IMR-90 (cell line): ENCODE results near the gene WDR1. TPM values are rescaled to one million over a fixed set of nuclear protein-coding genes. Genes with fewer than 3 reads are reported as not detected.

Source experiments
- ATAC-seq: fragments of 200-7000 bp; cut with Tn5 transposase; 2 replicates; pipeline ENCODE4 v1.9.1; 2020; ENCODE audit warnings: low read depth, mild to moderate bottlenecking, moderate library complexity
- BruUV-seq: library from RNA; stranded (reverse); fragments of 400-500 nt; replicated peaks from 2 replicates; lab custom pipeline; 2021; lab: Mats Ljungman, UMichigan
- CTCF ChIA-PET: fragments of 300-600 bp; formaldehyde crosslinking; extraction: SDS; loops from one replicate; lab custom pipeline; 2021; ENCODE audit warnings: antibody characterized with exemption; lab: Yijun Ruan, JAX
- POLR2A ChIA-PET: fragments of 300-600 bp; sonication (Branson Sonifier 250); formaldehyde crosslinking; loops from one replicate; lab custom pipeline; 2022; ENCODE audit warnings: antibody characterized with exemption; ENCODE audit not compliant: unreplicated experiment; lab: Charles Lee
- DNase-seq: peaks from one replicate; pipeline ENCODE4 v3.0.0; 2013
- H2AFZ ChIP-seq: replicated peaks from 2 replicates; pipeline ENCODE3; 2013; ENCODE audit warnings: low read length, mild to moderate bottlenecking; ENCODE audit not compliant: poor library complexity
- H2AK5ac ChIP-seq: 2 replicates; pipeline ENCODE4 v1.6.1; 2013; ENCODE audit warnings: low read depth, low read length, inconsistent platforms
- H2AK9ac ChIP-seq: replicated peaks from 2 replicates; pipeline ENCODE3; 2013; ENCODE audit warnings: mild to moderate bottlenecking, low read depth, low read length, moderate library complexity; ENCODE audit not compliant: poor library complexity
- H2BK120ac ChIP-seq: 2 replicates; pipeline ENCODE4 v1.6.1; 2013; ENCODE audit warnings: low read depth, low read length, inconsistent platforms
- H2BK15ac ChIP-seq: 3 replicates; pipeline ENCODE4 v1.6.1; 2013; ENCODE audit warnings: low read depth, low read length, inconsistent platforms
- H2BK20ac ChIP-seq: 2 replicates; pipeline ENCODE4 v1.6.1; 2013; ENCODE audit warnings: low read depth, mild to moderate bottlenecking, inconsistent platforms, low read length, moderate library complexity
- H2BK5ac ChIP-seq: 2 replicates; pipeline ENCODE4 v1.6.1; 2013; ENCODE audit warnings: mild to moderate bottlenecking, low read depth, low read length, inconsistent platforms; ENCODE audit not compliant: poor library complexity, severe bottlenecking
- H3K14ac ChIP-seq: replicated peaks from 2 replicates; pipeline ENCODE4 v1.6.1; 2013; ENCODE audit warnings: low read depth, low read length, inconsistent platforms
- H3K18ac ChIP-seq: 2 replicates; pipeline ENCODE4 v1.6.1; 2013; ENCODE audit warnings: low read depth, low read length, control low read depth
- H3K23ac ChIP-seq: 2 replicates; pipeline ENCODE4 v1.6.1; 2013; ENCODE audit warnings: low read depth, low read length, inconsistent platforms
- H3K27ac ChIP-seq: 2 replicates; pipeline ENCODE4 v1.5.1; 2013; ENCODE audit warnings: mild to moderate bottlenecking, control low read depth, low read length; ENCODE audit not compliant: insufficient read depth
- H3K27me3 ChIP-seq: 2 replicates; pipeline ENCODE4 v1.6.1; 2013; ENCODE audit warnings: low read length; ENCODE audit not compliant: control insufficient read depth, insufficient read depth
- H3K36me3 ChIP-seq: 2 replicates; pipeline ENCODE4 v1.6.1; 2013; ENCODE audit warnings: low read length, mixed read lengths; ENCODE audit not compliant: control insufficient read depth, insufficient read depth
- H3K4ac ChIP-seq: 2 replicates; pipeline ENCODE4 v1.6.1; 2013; ENCODE audit warnings: low read depth, low read length, inconsistent platforms
- H3K4me1 ChIP-seq: 2 replicates; pipeline ENCODE4 v1.6.1; 2013; ENCODE audit warnings: low read length, mixed read lengths; ENCODE audit not compliant: control insufficient read depth, insufficient read depth
- H3K4me2 ChIP-seq: 2 replicates; pipeline ENCODE4 v1.6.1; 2013; ENCODE audit warnings: low read depth, mild to moderate bottlenecking, control low read depth, low read length, moderate library complexity
- H3K4me3 ChIP-seq: 2 replicates; pipeline ENCODE4 v1.5.1; 2013; ENCODE audit warnings: low read depth, mild to moderate bottlenecking, control low read depth, low read length, moderate library complexity; ENCODE audit not compliant: insufficient read depth
- H3K56ac ChIP-seq: 2 replicates; pipeline ENCODE4 v1.6.1; 2013; ENCODE audit warnings: low read length, inconsistent platforms; ENCODE audit not compliant: insufficient read depth; ENCODE audit errors: extremely low read depth
- H3K79me1 ChIP-seq, 2 experiments: 2 replicates each; pipeline ENCODE4 v1.6.1; 2013; ENCODE audit warnings: low read length in 2 of 2, inconsistent platforms in 1 of 2, low read depth in 1 of 2
- H3K9ac ChIP-seq: 2 replicates; pipeline ENCODE4 v1.6.1; 2013; ENCODE audit warnings: low read depth, low read length, control low read depth
- H3K9me1 ChIP-seq: 2 replicates; pipeline ENCODE4 v1.6.1; 2013; ENCODE audit warnings: low read length, inconsistent platforms; ENCODE audit not compliant: insufficient read depth
- H3K9me3 ChIP-seq: 2 replicates; pipeline ENCODE4 v1.6.1; 2013; ENCODE audit warnings: low read length; ENCODE audit not compliant: control insufficient read depth, insufficient read depth
- H4K20me1 ChIP-seq: 2 replicates; pipeline ENCODE4 v1.6.1; 2013; ENCODE audit warnings: low read length, inconsistent platforms; ENCODE audit not compliant: insufficient read depth
- H4K5ac ChIP-seq: 2 replicates; pipeline ENCODE4 v1.6.1; 2013; ENCODE audit warnings: mild to moderate bottlenecking, low read depth, low read length, control low read depth
- H4K8ac ChIP-seq, 2 experiments: 2 replicates each; pipeline ENCODE4 v1.6.1; 2013; ENCODE audit warnings: low read depth in 2 of 2, low read length in 2 of 2, control low read depth in 1 of 2, inconsistent platforms in 1 of 2
- H4K91ac ChIP-seq: 2 replicates; pipeline ENCODE4 v1.6.1; 2013; ENCODE audit warnings: low read depth, low read length, inconsistent platforms; ENCODE audit not compliant: insufficient read depth
- MAFK ChIP-seq: IDR thresholded peaks from 2 replicates; pipeline ENCODE4 v1.6.1; 2012; ENCODE audit warnings: low read depth, low read length, improper control_type of control experiment
- RAD21 ChIP-seq: IDR thresholded peaks from 2 replicates; pipeline ENCODE4 v1.6.1; 2012; ENCODE audit warnings: low read length, improper control_type of control experiment
- RCOR1 ChIP-seq: IDR thresholded peaks from 2 replicates; pipeline ENCODE4 v1.6.1; 2012; ENCODE audit warnings: mild to moderate bottlenecking, low read length, improper control_type of control experiment; ENCODE audit not compliant: insufficient replicate concordance
- RFX5 ChIP-seq: IDR thresholded peaks from 2 replicates; pipeline ENCODE4 v1.8.0; 2012; ENCODE audit warnings: low read depth, mild to moderate bottlenecking, low read length, moderate library complexity
- USF2 ChIP-seq: fragments of 150-350 bp; IDR thresholded peaks from 2 replicates; pipeline ENCODE4 v1.6.1; 2017; ENCODE audit warnings: mild to moderate bottlenecking, antibody characterized with exemption, low read length, low read depth
- WGBS, 2 experiments: methylation state at CpG; one replicate each; pipeline versions ENCODE4 v1.1.5 to v1.1.7; 2013; ENCODE audit warnings: missing lambda C conversion rate in 2 of 2; ENCODE audit not compliant: insufficient read length in 1 of 2; ENCODE audit errors: extremely low coverage in 2 of 2; 5-methylcytosine and 5-hydroxymethylcytosine counted together
- dilution Hi-C: fragments of 300-500 bp; cut with HindIII; formaldehyde crosslinking; loops from one replicate; pipeline ENCODE4 v1.14.3; 2018; ENCODE audit warnings: low sequenced_read_pairs; ENCODE audit not compliant: unreplicated experiment
- in situ Hi-C: fragments of 300-500 bp; cut with MboI; formaldehyde crosslinking; loops from 3 replicates; pipeline ENCODE4 v1.14.3; 2019; ENCODE audit warnings: low sequenced_read_pairs, inconsistent platforms, mixed read lengths
- intact Hi-C: fragments of 100-400 bp; cut with micrococcal nuclease; formaldehyde crosslinking; loops from 2 replicates; pipeline ENCODE4 v1.10.0; 2022
- polyA plus RNA-seq, 3 experiments: library from polyadenylated mRNA; depleted of rRNA; stranded (reverse); fragments of >200 nt; gene quantifications; 2 replicates each; pipeline ENCODE4 v1.2.3, GENCODE V29; 2012; ENCODE audit warnings: low replicate concordance in 1 of 3
- total RNA-seq: library from RNA; depleted of rRNA; stranded (reverse); fragments of >200 nt; gene quantifications from 2 replicates; pipeline ENCODE4 v1.2.3, GENCODE V29; 2012

WDR1 gene
- total and polyA plus RNA-seq, 2 of the 4 experiments (the other 2 are of a cell fraction), result 725 to 992 TPM

- 0 out of 2 replicates have a peak overlapping the region, but pooled peaks have one; percentile 94 for H3K9ac ChIP-seq
- POLR2A ChIA-PET, result interaction anchor here (1.0 to 3.0 kb wide), 3 partner anchors 11 to 20 kb away, joined by 3 to 23 read pairs (median 4); no protein-coding TSS in a partner anchor
Measured at GRCh38 chr4:10118048-10119004, 1.7 kb upstream of the WDR1 start.

More at GRCh38 chr4:10118048-10119004, 1.7 kb upstream of the WDR1 start:
- dilution Hi-C loops, result no loop called here
- Histone ChIP-seq H3K27ac (no peak overlapping the region), H3K4ac (0 out of 2 replicates have a peak overlapping the region, but pooled peaks have one; percentile 9), H3K56ac (no peak overlapping the region), H4K8ac (peak overlapping the region; percentile 57 to 80; a peak in 2 of 4 replicates), H3K9me3 (no peaks in the 10 kb centered on the region), H3K4me3 (no peak overlapping the region), H3K27me3 (no peaks in the 10 kb centered on the region), H4K91ac (no peak overlapping the region), H2BK120ac (no peak overlapping the region), H2AK9ac (no peak overlapping the region), H3K18ac (no peak overlapping the region; the same call in 1 of the 2 replicates), H3K79me1 (peaks cover 0 to 26% of the 10 kb centered on the region in 2 experiments; a peak in 3 of 4 replicates), H3K4me1 (peaks cover 20% of the 10 kb centered on the region), H3K36me3 (peaks cover 26% of the 10 kb centered on the region), H2AFZ (no peak overlapping the region), H3K23ac (no peak overlapping the region), H4K5ac (no peak overlapping the region; the same call in 1 of the 2 replicates), H2BK5ac (no peak overlapping the region), H2BK15ac (no peak overlapping the region), H2AK5ac (no peak overlapping the region), H3K9me1 (peaks cover 6% of the 10 kb centered on the region), H3K4me2 (no peak overlapping the region; the same call in 1 of the 2 replicates), H2BK20ac (no peak overlapping the region), H4K20me1 (peaks cover 28% of the 10 kb centered on the region), H3K14ac (no peak overlapping the region)
- no peak for TF ChIP-seq RAD21
- TF ChIP-seq USF2, result no peak
- no peak for TF ChIP-seq RFX5
- no peak for TF ChIP-seq MAFK
- TF ChIP-seq RCOR1, result no peak
- 97% methylated on average over 5 of the region's 21 CpGs; no CpG with 5 or more reads in 1 of the 2 experiments for WGBS, 2 experiments
- intact Hi-C loops, result no loop called here
- ATAC-seq (no peak), DNase-seq (no peak)
- in situ Hi-C loops, result no loop called here
- BruUV-seq, result no TSS peak
- CTCF ChIA-PET, result interaction anchor here (1.0 kb wide), 1 partner anchor 12 kb away, joined by 3 read pairs; no protein-coding TSS in a partner anchor
